Ammon's horn (tissue), 1 donor: ENCODE results near the gene WNT7B.

Experiments
- DNase-seq: peaks from one replicate; pipeline ENCODE4 v3.0.0-alpha.2; 2016; ENCODE audit warnings: low spot score

Gene WNT7B

DNA sequence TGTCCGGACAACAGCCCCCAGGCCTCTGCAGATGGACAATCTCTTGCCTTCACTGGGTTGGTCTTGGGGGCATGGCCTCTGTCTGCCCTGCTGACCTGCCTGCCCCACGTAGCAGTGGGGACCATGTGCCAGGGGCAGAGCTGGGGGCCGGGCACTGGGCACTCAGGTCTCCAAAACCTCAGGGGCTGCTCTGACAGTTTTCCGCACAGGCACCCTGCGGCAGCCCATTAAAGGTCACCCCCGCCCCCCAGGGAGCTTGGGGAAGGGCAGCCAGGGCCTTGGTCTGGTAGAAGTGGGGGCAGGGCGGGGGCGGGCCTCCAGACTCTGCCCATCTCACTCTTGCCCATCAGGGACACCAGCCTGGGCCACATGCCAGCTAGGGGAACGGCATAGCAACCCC, 49.9 kb downstream of the WNT7B start:
- no peak for DNase-seq

GRCh38 chr22:45926433-45926832, 50.5 kb downstream of the WNT7B start:
- DNase-seq = no peak

DNA sequence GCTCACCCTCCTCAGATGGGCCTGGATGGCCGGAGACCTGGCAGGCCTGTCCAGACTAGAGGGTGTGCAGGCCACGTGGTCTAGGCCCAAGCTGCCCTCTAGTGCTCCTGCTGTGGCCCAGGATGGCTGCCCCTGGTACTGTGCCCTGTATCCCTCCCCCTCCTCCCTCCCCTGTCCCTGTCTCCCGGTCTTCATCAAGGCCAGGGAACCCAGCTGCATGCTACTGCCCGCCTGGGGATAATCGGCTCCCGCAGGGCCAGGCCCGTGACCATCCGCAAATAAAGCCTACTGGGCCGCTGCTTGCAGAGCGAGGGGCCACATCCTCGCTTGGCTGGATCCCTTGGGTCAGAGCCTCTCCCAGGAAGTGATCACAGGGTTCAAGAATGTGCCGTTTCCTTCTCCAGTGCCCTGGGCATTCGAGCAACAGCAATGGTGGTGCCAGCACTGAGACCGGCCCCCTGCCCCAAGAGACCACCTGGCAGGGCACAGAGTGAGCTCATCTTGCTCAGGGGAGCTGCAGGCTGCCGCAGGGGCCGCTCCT, 51.1 kb downstream of the WNT7B start:
- no peak for DNase-seq

- DNase-seq = no peak
Measured at GRCh38 chr22:45923835-45924234, 53.1 kb downstream of the WNT7B start.

- no peak for DNase-seq
Measured at GRCh38 chr22:45923212-45923611, 53.8 kb downstream of the WNT7B start.

GRCh38 chr22:45922661-45923060, 54.3 kb downstream of the WNT7B start:
- DNase-seq = no peak

- DNase-seq = no peak
Measured at GRCh38 chr22:45922256-45922655, 54.7 kb downstream of the WNT7B start.

DNA sequence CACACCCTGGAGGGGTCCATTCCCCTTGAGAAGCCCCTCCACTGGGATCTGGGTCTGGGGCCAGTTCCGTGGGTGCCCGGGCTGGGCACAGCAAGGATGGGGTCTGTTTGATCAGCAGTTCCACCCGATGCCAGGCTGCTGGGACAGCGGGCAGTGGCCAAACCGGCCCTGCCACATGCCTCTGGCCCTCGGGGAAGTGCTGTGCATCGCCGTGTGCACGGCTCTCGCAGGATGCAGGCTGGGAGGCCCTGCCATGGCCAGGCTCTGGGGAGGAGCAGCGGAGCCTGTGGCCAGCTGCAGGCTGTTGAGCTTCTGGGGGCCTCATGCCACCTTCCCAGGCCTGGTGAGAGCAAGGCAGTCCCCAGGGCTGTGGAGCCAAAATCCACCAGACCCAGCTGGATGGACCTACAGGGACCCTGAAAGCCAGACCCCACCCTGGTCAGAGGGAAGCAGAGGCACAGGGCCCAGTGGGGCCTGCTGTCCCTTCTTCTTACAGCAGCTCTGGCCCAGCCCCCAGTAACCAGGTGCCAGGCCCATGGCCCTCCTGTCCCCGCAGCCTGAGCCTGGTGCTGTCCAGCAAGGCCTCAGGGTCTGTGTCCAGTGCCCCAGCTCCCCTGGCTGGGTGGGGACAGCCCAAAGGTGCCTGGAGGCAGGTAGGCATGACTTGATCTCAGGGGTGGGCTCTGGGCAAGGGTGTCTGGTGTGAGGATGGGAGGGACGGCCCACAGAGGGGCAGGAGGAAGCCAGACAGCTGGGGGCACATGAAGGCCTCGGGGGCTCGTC, 57.3 kb downstream of the WNT7B start:
- no peak for DNase-seq

DNA sequence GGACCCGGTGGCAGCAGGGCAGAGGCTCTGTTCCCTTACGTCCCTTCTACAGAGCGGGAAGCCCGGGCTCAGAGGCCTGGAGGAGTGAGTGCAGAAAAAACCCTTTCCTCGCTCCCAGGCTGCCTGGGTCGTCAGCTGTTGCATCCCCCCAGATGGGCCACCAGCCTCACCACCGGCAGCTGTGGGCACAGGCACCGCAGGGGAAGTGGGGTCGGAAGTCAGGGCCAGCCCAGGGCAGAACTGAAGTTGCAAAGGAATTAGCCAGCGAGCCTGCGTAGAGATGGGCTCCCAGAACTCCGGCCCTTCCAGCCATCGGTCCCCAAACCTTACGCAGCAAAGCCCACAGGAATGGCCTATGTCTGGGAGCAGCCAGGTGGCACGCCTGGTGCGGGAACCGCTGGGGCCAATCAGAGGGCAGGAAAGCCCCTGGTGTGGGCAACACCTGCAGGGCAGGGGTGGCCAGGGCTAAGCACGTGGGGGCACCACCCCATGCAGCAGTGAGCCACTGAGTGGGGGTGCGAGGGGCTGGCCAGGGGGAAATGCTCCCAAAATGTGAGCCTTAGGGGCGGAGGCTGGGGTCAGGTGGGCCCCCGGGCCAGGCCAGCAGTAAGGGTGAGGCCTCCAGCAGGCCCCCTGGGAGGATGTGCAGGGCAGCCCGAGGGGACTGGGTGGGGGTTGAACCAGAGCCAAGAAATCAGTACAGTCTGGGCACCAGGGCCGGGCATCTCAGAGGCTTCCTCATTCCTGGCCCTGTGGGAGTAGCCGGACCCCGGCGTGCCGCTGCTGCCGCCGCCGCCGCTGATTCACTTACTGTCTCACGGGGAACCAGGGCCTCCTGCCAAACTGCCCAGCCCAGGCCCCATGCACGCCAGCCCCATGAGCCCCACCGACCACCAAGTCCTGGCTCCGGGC, 58.2 kb downstream of the WNT7B start:
- DNase-seq = no peak

DNA sequence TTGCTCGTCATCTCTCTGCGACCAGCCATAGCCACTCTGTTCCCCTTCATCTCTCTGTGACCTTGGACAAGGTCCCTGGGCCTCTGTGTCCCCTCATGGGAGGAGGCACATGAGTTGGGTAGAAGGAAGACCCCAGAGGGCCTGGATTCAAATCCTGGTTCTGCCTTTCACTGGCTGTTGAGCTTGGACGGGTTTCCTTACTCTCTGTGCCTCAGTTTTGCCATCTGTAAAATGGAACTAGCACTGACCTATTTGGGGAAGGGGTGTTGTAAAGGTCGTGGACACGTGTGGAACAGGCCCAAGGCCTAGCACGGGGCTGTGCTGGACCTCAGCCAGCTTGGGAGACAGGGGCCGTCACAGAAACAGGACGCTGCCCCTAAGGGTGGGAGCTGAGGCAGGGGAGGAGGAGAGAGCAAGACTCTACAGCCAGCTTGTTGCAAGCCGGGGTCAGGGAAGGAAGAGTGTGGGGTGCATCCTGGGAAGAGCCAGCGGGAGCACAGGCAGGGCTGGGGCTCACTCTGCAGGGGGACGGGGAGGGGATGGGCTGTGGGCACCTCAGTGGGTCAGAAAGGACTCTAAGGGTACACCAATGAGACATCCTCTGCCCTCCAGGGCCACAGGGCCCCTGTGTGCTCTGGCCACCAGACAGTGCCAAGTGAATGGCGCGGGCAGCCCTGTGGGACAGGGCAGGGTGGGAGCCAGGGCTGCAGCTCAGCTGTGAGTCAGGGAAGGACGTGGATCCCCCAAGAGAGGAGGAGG, 59.1 kb downstream of the WNT7B start:
- DNase-seq = no peak

- no peak for DNase-seq
Measured at GRCh38 chr22:45917146-45917545, 59.8 kb downstream of the WNT7B start.

GRCh38 chr22:45916515-45916914, 60.4 kb downstream of the WNT7B start:
- DNase-seq = no peak

DNA sequence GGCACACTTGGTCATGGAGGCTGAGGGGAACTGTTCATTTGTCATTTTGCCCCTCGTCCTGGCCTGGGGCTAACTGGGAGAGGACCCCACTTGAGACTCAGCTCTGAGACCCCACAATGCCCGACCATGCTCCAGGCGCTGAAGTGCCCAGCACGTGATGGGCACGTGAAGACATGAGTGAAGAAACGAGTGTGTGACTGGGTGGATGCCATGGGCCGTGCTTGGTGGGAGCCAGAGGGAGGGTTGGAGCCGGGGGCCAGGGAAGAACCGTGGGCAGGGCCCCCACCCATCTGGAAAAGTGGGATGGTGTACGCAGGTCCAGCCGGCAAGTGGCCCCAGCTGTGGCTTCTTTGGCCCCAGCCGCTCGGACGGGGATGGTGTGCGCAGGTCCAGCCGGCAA, 61.1 kb downstream of the WNT7B start:
- no peak for DNase-seq

DNA sequence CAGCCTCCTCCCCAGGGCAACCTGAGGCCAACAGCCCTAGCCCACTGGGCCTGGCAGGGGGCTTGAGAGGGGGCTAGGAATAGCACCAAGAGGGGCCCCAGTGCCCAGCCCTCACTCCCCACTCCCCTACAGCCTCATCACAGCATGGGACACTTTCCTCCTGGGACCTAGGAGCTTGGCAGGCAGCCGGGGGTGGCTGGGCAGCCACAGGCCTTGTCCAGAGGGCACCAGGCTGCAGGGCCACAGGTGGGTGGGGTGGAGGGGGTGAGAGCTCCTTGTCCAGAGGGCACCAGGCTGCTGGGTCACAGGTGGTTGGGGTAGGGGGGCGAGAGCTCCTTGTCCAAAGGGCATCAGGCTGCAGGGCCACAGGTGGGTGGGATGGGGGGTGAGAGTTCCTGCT, 61.8 kb downstream of the WNT7B start:
- no peak for DNase-seq

- DNase-seq = no peak
Measured at GRCh38 chr22:45914309-45914708, 62.7 kb downstream of the WNT7B start.

DNA sequence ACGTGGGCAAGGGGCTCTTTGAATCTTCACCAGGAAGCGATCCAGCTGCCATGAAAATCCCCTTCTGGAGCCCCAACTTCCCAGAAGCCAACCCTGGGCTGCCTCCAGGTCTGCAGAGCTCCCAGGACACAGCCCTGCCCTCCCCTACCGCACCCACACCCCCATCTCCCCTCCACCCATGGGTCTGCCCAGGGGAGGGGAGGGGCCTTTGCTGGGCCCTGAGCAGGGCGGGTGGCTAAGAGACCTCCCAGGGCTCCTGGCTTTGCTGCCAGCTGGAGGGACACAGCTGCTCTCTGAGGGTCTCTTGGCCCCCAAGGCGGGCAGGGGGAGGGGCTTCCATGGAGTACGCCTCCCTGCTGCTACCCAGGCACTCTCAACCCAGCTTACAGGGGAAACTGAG, 64.1 kb downstream of the WNT7B start:
- DNase-seq = no peak

- DNase-seq = no peak
Measured at GRCh38 chr22:45911601-45912271, 65.2 kb downstream of the WNT7B start.

DNA sequence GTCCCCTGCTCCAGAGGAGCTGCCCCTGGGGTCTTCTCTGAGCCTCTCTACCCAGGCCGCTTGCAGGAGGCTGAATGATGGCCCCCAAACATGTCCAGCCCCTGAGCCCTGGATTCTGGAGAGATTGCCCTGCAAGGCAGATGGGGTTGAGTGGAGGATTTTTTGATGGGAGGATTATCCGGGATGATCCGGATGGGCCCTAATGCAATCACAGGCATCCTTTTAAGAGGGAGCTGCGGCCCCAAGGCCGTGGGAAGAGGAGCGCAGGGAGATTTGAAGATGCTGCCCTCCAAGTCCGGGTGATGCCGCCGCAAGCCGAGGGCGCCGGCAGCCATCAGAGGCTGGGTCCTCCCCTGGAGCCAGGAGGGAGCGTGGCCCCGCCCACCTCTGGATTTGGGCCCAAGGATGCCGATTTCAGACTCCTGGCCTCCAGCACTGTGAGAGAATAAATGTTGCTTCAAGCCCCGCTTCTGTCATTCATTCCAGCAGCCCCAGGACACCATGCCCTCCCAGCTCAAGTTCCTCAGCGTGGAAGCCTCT, 66.0 kb downstream of the WNT7B start:
- no peak for DNase-seq

DNA sequence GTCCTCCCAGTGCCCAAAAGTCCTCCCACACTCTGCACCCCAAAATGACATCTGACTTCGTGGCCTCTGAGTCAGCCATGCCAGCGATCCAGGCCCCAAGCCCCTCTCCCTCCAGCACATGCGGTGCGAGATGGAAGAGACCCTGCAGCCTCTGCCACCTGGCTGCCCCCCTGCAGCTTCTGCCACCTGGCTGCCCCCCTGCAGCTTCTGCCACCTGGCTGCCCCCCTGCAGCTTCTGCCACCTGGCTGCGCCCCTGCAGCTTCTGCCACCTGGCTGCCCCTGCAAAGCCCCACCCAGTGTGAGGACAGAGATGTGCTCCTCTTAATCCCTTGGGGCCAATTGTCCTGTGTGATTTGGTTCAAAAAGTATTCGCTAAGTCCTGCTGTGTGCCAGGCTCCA, 68.0 kb downstream of the WNT7B start:
- no peak for DNase-seq

DNA sequence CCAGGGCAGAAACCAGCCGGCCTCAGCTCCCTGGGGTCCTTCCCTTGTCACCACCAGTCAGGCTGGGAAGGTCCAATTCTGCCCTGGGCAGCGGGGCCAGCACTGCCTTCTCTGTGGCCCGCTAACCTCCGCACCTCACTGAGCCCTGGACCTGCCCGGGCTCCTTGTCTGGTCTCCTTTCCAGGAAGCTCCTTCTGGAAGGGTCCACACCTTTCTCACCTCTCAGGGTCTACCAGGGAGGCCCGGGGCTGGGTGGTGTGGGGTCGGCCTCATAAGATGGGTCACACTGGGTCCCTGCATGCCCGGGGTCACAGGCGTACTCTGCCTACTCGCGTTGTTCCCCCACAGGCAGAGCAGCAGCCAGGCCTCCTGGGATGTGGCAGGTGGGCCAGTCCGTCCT, 69.0 kb downstream of the WNT7B start:
- no peak for DNase-seq

GRCh38 chr22:45907378-45907777, 69.6 kb downstream of the WNT7B start:
- DNase-seq = no peak
